Stomach (tissue), 9 donors: ENCODE results near the gene BAIAP3. TPM values are rescaled to one million over a fixed set of nuclear protein-coding genes. Genes with fewer than 3 reads are reported as not detected.

Experiments used
- DNase-seq, 2 donors: peaks; one replicate each; pipeline versions ENCODE4 v3.0.0 to v3.0.0-alpha.2; 2013 to 2019
- H3K27ac ChIP-seq, 5 donors: fragments of 200-600 bp in 4 of 5; sonication (generic) in 4 of 5; one replicate each; pipeline ENCODE4 v1.5.1; 2013 to 2019; ENCODE audit warnings: mild to moderate bottlenecking in 1 of 5, moderate library complexity in 1 of 5
- H3K27me3 ChIP-seq, 3 donors: fragments of 200-600 bp; sonication (generic); one replicate each; pipeline ENCODE4 v1.5.1; 2017 to 2019; ENCODE audit warnings: mixed run types in 1 of 3
- H3K36me3 ChIP-seq, 4 donors: fragments of 200-600 bp; sonication (generic); 1 replicate in 3 of 4; 2 replicates in 1 of 4; pipeline ENCODE4 v1.5.1; 2016 to 2019
- H3K4me1 ChIP-seq, 4 donors: fragments of 200-600 bp; sonication (generic); one replicate each; pipeline ENCODE4 v1.5.1; 2016 to 2019
- H3K4me3 ChIP-seq, 4 donors: fragments of 200-600 bp; sonication (generic) in 3 of 4; one replicate each; pipeline ENCODE4 v1.5.1; 2016 to 2019; ENCODE audit warnings: mild to moderate bottlenecking in 1 of 4
- H3K9me3 ChIP-seq, 4 donors: fragments of 200-600 bp; sonication (generic); one replicate each; pipeline ENCODE4 v1.5.1; 2016 to 2019
- EP300 ChIP-seq: sonication (generic); formaldehyde crosslinking; IDR thresholded peaks from one replicate; pipeline ENCODE4 v1.6.1; 2017; ENCODE audit warnings: antibody characterized with exemption
- POLR2A ChIP-seq, 4 donors: fragments of 450-650 bp; IDR thresholded peaks; one replicate each; pipeline ENCODE4 v1.6.1; 2016; ENCODE audit warnings: antibody characterized with exemption in 4 of 4, control low read depth in 2 of 4, mild to moderate bottlenecking in 1 of 4, moderate library complexity in 1 of 4
- POLR2AphosphoS5 ChIP-seq, 3 donors: sonication (generic); formaldehyde crosslinking; IDR thresholded peaks; one replicate each; pipeline ENCODE4 v1.6.1; 2016; ENCODE audit warnings: antibody characterized with exemption in 3 of 3
- WGBS, 5 donors: extraction: QIAGEN DNeasy Blood & Tissue Kit in 3 of 5; methylation state at CpG; one replicate each; pipeline versions ENCODE4 v1.1.5 to v1.1.7; 2013 to 2018; 5-methylcytosine and 5-hydroxymethylcytosine counted together
- intact Hi-C: fragments of 100-400 bp; cut with DNase I; formaldehyde crosslinking; loops from one replicate; pipeline ENCODE4 v1.15.1; 2023; ENCODE audit warnings: low total_unique reads
- polyA plus RNA-seq, 3 donors: library from polyadenylated mRNA; stranded (reverse); fragments of 200-250 nt; gene quantifications; one replicate each; pipeline ENCODE4 v1.2.3, GENCODE V29; 2013
- total RNA-seq, 5 donors: library from RNA; depleted of rRNA; stranded (reverse); fragments of >200 nt; gene quantifications; one replicate each; pipeline versions ENCODE4 v1.1.0 to v1.2.3, GENCODE V29; 2014 to 2016
- TF ChIP-seq, protein P1 (sequence below), 7 experiments: fragments of 450-650 bp in 4 of 7; fragments of 200-600 bp in 3 of 7; sonication (generic) in 3 of 7; IDR thresholded peaks; one replicate each; pipeline ENCODE4 v1.5.1; 2016 to 2019; ENCODE audit warnings: antibody characterized with exemption in 7 of 7, control low read depth in 2 of 7, mild to moderate bottlenecking in 1 of 7
- donor health status: healthy with polysubstance abuse.
- donor health status: Bipolar disorder and iron deficiency.
- donor health status: healthy.

The BAIAP3 gene
- total and polyA plus RNA-seq, 8 donors = 1.5 to 94.7 (median 4.2) TPM

DNA sequence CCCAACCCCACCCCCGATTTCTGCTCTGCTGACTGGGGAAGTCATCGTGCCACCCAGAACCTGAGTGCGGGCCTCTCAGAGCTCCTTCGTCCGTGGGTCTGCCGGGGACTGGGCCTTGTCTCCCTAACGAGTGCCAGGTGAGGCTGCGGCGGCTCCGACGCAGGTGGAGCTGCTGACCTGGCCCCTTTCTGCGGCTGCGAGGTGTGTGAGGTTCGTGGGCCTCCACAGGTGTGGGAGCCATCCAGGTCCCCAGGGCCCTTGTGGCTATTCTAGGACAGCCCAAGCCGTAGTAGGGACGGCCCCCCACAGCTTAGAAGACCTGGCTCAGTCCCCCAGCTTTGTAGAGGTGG is 21.0 kb upstream of the BAIAP3 start:
- no peak for DNase-seq
- intact Hi-C loops = no loop called here

DNA sequence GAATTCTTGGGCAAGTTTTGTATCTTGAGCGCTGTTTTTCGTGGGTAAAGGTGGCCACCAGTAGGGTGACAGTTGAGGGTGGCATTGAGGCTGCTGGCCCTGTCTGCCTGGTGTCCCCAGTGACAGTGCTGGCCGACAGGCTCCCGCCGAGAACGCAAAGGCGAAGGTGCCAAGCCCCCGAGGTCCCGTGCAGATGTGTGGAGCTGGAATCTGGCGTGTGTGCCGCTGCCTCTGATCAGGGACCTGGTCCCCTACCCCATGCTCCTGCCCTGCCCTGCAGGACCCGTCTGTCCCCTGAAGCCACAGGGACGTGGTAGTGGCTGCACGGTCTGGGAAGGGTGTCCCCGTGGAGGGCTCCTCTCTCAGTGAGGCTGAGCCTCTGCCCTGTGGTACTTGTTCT is 20.5 kb upstream of the BAIAP3 start:
- TF ChIP-seq EP300 (no peak), POLR2A (IDR thresholded peaks at IDR 0.05) (no peak), POLR2AphosphoS5 (IDR thresholded peaks at IDR 0.05) (no peak)
- TF ChIP-seq, protein P1, sequence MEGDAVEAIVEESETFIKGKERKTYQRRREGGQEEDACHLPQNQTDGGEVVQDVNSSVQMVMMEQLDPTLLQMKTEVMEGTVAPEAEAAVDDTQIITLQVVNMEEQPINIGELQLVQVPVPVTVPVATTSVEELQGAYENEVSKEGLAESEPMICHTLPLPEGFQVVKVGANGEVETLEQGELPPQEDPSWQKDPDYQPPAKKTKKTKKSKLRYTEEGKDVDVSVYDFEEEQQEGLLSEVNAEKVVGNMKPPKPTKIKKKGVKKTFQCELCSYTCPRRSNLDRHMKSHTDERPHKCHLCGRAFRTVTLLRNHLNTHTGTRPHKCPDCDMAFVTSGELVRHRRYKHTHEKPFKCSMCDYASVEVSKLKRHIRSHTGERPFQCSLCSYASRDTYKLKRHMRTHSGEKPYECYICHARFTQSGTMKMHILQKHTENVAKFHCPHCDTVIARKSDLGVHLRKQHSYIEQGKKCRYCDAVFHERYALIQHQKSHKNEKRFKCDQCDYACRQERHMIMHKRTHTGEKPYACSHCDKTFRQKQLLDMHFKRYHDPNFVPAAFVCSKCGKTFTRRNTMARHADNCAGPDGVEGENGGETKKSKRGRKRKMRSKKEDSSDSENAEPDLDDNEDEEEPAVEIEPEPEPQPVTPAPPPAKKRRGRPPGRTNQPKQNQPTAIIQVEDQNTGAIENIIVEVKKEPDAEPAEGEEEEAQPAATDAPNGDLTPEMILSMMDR (IDR thresholded peaks at IDR 0.05) = no peak
- peaks cover 30 to 53% (median 48%) of the 10 kb centered on the region in 4 donors for H3K4me1 ChIP-seq
- H3K27me3 ChIP-seq = no peaks in the 10 kb centered on the region
- DNase-seq = no peak
- intact Hi-C loops = no loop called here
- no peaks in the 10 kb centered on the region for H3K9me3 ChIP-seq
- peak overlapping the region in 1 of 4 donors; percentile 84 for H3K4me3 ChIP-seq
- no peak overlapping the region for H3K27ac ChIP-seq
- H3K36me3 ChIP-seq = peaks cover 41 to 57% (median 54%) of the 10 kb centered on the region in 4 donors
- WGBS, 5 donors = 86 to 89% (median 89%) methylated on average over 13 to 15 of the region's 15 CpGs

More for the DNA sequence above, 21.0 kb upstream of the BAIAP3 start:
- TF ChIP-seq EP300 = no peak
- no peak for TF ChIP-seq POLR2A (IDR thresholded peaks at IDR 0.05)
- TF ChIP-seq POLR2AphosphoS5 (IDR thresholded peaks at IDR 0.05) = no peak
- TF ChIP-seq, protein P1 (IDR thresholded peaks at IDR 0.05) = no peak
- Histone ChIP-seq H3K27me3 (no peaks in the 10 kb centered on the region), H3K36me3 (peaks cover 37 to 53% (median 49%) of the 10 kb centered on the region in 4 donors), H3K4me1 (peaks cover 30 to 55% (median 48%) of the 10 kb centered on the region in 4 donors), H3K4me3 (peak overlapping the region in 3 of 4 donors; percentile 79 to 97 (median 84)), H3K9me3 (no peaks in the 10 kb centered on the region), H3K27ac (no peak overlapping the region)
- 52 to 78% (median 65%) methylated on average over 2 to 16 of the region's 16 CpGs for WGBS, 5 donors

DNA sequence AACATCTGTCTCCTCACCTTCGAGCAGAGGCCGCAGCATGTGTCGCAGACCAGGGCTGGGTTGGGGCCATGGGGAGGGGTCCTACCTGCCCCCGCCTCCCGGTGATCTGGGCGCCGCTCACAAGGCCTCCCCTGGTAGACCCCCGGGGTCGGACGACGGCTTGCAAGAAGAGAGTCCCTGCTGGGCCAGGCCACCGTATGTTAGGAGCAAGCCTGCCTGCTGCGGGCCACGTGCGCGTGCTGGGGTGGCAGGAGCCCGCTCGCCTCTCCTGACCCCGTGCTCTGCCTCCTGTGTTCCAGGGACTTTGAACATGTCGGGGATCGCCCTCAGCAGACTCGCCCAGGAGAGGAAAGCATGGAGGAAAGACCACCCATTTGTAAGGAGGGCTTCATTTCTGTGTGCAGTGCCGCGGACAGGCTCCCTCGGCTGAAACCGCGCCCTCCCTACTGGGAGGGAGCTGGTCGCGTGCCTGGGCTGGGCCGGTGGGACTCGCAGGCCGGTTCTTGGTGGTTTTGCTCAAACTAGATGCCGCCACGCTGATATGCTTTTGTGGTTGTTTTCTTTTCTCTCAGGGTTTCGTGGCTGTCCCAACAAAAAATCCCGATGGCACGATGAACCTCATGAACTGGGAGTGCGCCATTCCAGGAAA is 19.6 kb upstream of the BAIAP3 start:
- peaks cover 49 to 67% (median 63%) of the 10 kb centered on the region in 4 donors for H3K36me3 ChIP-seq
- no peak for TF ChIP-seq POLR2A (IDR thresholded peaks at IDR 0.05)
- TF ChIP-seq POLR2AphosphoS5 (IDR thresholded peaks at IDR 0.05) = no peak
- TF ChIP-seq, protein P1 (IDR thresholded peaks at IDR 0.05) = no peak
- no peak for TF ChIP-seq EP300
- no peaks in the 10 kb centered on the region for H3K27me3 ChIP-seq
- no peaks in the 10 kb centered on the region for H3K9me3 ChIP-seq
- peaks cover 30 to 46% (median 44%) of the 10 kb centered on the region in 4 donors for H3K4me1 ChIP-seq
- H3K4me3 ChIP-seq = no peak overlapping the region
- intact Hi-C loops = no loop called here
- 87 to 94% (median 89%) methylated on average over 30 to 38 of the region's 38 CpGs for WGBS, 5 donors
- no peak for DNase-seq
- no peak overlapping the region for H3K27ac ChIP-seq

DNA sequence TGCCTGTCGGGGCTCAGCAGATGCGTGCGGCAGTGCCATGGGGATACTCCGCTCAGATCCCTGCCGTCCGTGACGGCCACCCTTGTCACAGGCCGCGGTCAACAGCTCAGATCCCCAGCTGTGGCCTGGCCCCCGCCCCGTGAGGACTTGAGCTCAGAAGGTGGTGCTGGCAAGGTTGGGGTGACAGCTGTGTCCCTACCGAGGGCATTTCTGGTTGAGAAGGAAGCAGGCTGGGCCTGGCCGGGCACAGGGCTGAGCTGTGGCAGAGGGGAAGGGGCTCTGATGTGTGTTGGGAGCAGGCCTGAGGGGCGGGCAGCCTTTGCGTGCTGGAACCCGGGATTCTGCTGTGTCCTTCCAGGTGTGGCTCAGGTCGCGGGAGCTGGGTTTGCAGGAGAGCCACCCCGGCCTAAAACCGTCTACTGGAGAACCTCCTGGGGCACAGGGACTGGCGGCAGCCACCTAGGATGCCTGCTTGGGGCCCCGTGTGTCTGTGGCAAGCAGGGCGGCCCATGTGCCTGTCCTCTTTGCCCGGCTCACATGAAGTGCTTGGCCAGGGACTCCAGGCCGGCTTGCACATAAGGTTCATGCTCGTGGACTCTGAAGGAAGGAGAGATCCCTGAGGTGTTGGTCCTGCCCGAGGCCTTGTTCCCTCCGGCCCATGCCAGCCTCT is 18.9 kb upstream of the BAIAP3 start:
- no peaks in the 10 kb centered on the region for H3K9me3 ChIP-seq
- intact Hi-C loops = no loop called here
- H3K4me1 ChIP-seq = peaks cover 30 to 46% (median 44%) of the 10 kb centered on the region in 4 donors
- peaks cover 55 to 74% (median 70%) of the 10 kb centered on the region in 4 donors for H3K36me3 ChIP-seq
- WGBS, 5 donors = 85 to 91% (median 86%) methylated on average over 19 to 28 of the region's 28 CpGs
- H3K27ac ChIP-seq = no peak overlapping the region
- no peak overlapping the region for H3K4me3 ChIP-seq
- DNase-seq = no peak
- H3K27me3 ChIP-seq = no peaks in the 10 kb centered on the region
- TF ChIP-seq POLR2AphosphoS5 (IDR thresholded peaks at IDR 0.05) = no peak
- TF ChIP-seq, protein P1 (IDR thresholded peaks at IDR 0.05) = no peak
- no peak for TF ChIP-seq POLR2A (IDR thresholded peaks at IDR 0.05)
- TF ChIP-seq EP300 = no peak
